ACHN (cell line): ENCODE measurements around the gene PIM3.

Experiments used
- DNase-seq: peaks from one replicate; pipeline ENCODE4 v3.0.0-alpha.2; 2015
- in situ Hi-C: cut with HindIII; loops from 2 replicates; pipeline ENCODE4 v1.10.0; 2017; ENCODE audit warnings: low sequenced_read_pairs, low pct_ligation_motif_present, low pct_unique_long_range_greater_than_20kb

Gene PIM3

DNA sequence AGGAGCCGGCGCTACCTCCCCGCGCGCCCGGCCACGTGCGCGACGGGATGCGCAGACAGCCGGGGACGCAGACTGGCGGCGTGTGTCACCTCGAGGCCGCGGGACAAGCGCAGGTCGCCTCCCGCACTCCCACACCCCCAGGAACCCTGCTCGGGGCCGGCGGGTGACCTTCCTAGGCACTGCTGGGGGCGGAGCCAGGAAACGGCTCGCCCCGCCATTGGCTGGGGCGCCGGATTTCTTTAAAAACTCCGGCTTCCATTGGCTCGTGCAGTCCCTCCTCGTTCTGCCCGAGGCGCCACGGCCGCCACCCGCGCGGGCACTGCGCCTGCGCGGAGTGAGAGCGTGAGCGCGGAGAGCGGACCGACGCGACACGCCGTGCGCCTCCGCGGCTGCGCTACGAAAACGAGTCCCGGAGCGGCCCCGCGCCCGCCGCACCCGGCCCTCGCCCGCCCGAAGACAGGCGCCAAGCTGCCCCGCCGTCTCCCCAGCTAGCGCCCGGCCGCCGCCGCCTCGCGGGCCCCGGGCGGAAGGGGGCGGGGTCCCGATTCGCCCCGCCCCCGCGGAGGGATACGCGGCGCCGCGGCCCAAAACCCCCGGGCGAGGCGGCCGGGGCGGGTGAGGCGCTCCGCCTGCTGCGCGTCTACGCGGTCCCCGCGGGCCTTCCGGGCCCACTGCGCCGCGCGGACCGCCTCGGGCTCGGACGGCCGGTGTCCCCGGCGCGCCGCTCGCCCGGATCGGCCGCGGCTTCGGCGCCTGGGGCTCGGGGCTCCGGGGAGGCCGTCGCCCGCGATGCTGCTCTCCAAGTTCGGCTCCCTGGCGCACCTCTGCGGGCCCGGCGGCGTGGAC is at the start of gene PIM3:
PIM3 (plus strand) TSS at position 614 of the 846 bp plus-strand sequence; CDS start at position 790, 176 bp downstream.
- in situ Hi-C loops = no loop called here
- peak; percentile 95 for DNase-seq

- in situ Hi-C loops = no loop called here
- DNase-seq = no peak
Observed at GRCh38 chr22:49911881-49912625, 48.5 kb upstream of the PIM3 start.

DNA sequence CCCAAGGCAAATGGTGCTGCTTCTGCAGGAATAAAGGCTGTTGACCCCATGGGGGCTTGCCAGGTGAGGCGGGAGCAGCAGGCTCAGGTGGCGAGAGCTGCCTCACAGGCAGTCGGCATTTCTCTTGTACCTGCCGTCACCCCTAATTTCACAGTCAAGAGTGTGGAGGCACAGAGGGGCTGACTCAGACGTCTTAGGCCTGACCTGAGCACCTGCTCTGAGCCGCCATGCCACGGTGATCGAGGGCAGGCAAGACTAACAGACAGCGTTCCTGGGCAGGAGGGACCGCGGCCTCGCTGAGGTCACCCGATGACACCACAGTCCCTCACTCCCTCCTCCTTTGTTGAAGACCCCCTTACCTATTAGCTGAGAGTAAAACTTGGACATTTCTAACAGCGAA is 47.5 kb upstream of the PIM3 start:
- in situ Hi-C loops = no loop called here
- DNase-seq = no peak

DNA sequence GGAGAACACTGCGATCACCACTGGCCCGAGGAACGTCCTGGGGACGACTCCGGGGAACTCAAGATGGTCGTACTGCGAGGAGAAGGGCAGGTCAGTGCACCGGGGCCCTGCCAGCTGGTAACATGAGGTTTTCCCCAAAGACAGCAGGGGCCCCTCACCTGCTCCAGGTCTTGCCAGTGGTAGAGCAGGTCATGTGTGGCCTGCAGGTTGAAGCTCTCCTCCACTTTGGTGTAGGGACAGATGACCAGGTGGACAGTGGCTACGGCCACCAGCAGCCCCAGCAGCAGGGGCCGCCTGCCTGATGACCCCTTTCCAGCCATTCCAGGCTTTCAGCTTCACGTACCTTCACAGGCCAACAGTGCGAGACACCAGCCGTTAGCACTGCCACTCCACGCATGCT is 47.1 kb upstream of the PIM3 start:
- in situ Hi-C loops = no loop called here
- no peak for DNase-seq

DNA sequence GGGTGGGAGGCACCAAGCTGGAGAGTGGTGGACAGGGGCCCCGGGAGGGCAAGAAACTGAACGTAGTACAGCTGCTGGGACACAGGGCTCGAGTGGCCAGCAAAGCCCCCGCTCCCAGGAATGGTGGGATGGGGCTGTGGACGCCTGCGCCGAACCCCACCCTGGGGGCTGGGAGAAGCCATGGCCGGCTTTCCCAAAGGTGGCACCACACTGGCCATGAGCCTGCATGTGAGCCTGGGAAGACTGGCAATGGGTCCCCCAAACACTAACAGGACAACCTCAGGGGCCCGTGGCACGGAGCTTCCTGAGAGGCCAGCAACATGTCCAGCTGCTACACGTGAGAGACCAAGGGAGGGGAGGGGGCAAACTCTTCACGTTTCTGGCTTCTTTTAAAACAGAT is 46.3 kb upstream of the PIM3 start:
- in situ Hi-C loops = no loop called here
- no peak for DNase-seq

- DNase-seq = no peak
- in situ Hi-C loops = no loop called here
Observed at GRCh38 chr22:49915610-49916009, 45.0 kb upstream of the PIM3 start.

- in situ Hi-C loops = no loop called here
- DNase-seq = no peak
Observed at GRCh38 chr22:49916831-49917230, 43.7 kb upstream of the PIM3 start.

GRCh38 chr22:49917974-49918910 is 42.3 kb upstream of the PIM3 start, which contains the start of the genes ALG12 and CRELD2:
Gene ALG12 (minus strand): TSS chr22:49918438. CDS start chr22:49913765, 4,673 bp downstream.
Gene CRELD2 (plus strand): TSS chr22:49918634. CDS start chr22:49918770, 136 bp downstream.
- DNase-seq = peak; percentile 91
- in situ Hi-C loops = no loop called here

DNA sequence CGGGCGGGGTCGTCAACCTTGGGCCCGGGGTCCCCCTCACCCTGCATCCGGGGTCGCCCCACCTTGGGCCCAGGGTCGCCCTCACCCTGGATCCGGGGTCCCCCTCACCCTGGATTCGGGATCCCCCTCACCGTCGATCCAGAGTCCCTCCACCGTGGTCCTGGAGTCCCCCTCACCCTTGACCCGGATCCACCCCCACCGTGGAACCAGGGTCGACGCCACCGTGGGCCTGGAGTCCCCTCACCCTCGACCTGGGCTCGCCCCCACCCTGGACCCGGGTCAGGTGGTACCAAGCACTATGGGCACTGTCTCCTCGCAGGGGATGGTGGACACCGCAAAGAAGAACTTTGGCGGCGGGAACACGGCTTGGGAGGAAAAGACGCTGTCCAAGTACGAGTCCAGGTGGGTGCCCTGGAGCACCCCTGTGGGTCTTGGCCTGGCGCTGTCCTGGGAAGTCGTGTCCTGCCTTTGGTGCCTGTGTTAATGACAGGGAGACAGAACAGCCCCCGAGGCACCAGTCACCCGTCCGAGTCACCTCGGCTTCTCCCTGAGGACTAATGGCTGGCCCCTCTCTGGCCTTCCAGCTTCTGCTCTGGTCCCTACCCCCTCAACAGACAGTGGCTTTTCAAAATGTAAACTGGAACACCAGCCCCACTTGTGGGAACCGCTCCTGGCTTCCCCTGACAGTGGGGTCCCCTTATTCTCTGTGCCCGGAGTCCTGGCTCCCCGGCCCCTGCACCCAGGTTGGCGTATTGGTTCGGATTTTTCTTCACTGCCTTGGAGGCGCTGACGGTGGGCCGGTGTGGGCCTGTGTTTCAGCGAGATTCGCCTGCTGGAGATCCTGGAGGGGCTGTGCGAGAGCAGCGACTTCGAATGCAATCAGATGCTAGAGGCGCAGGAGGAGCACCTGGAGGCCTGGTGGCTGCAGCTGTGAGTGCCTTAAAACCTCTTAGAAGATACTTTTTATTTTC is 41.4 kb upstream of the PIM3 start:
- no peak for DNase-seq

DNA sequence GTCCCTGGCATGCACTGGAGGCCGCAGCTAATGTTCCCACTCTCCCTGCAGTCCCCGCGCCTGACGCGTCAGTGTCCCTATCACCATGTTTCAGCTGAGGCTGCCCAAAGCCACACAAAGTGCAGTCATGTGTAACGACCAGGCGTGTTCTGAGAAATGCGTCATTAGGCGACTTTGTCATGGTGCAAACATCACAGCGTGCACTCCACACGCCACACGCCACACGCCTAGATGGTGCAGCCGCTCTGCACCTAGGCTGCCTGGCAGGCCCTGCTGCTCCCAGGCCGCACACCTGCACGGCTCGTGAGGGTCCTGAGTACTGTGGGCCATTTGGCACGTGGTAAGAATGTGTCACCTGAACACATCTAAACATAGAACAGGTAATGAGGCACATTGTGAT is 39.7 kb upstream of the PIM3 start:
- in situ Hi-C loops = no loop called here
- DNase-seq = no peak

More for the DNA sequence above, 41.4 kb upstream of the PIM3 start:
- in situ Hi-C loops = no loop called here

DNA sequence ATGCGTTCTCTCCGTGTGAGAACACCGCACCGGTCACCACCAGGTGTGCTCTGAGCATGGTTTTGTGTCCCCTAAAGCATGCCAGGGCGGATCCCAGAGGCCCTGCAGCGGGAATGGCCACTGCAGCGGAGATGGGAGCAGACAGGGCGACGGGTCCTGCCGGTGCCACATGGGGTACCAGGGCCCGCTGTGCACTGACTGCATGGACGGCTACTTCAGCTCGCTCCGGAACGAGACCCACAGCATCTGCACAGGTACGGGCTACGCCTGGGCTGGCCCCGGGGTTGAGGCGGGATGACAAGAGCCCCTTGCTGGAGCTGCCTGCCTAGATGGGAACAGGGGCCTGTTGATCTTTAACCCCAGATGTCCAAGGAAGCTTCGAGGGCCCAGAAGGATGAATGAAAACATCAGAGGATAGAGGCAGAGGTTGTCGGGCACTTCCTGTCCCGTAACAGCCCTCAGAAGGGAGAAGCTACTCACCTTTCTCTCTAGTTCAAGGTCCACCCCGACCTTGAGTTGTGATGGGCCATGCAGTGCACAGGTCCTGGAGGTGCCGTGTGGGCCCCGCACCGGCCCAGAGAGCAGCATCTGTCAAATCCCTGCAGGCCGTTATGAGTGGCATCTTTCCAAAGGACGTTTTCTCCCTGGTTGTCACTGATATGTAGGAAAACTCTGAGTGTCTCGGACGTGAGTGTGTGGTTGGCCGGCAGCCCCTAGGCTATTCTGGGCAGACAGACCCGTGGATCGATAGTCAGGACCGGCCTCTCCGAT is 38.9 kb upstream of the PIM3 start:
- DNase-seq = no peak
- in situ Hi-C loops = no loop called here

- in situ Hi-C loops = no loop called here
- no peak for DNase-seq
Observed at GRCh38 chr22:49922484-49922883, 38.1 kb upstream of the PIM3 start.

DNA sequence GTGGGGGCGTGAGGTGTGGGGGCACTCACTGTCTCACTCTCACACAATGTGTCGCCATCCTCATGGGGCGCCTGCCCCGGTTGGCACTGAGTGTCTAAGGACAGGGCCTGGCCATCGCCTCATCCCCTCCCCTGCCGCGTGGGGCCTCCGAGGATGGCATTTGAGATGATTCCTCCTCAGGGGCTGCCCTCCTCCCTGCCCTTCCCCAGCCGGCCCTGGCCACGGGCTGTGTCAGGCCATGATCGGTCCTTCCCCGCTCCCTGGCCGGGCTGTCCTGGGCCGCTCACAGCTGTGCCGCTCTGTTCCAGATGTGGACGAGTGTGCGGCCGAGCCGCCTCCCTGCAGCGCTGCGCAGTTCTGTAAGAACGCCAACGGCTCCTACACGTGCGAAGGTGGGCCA is 37.6 kb upstream of the PIM3 start:
- in situ Hi-C loops = no loop called here
- DNase-seq = no peak

DNA sequence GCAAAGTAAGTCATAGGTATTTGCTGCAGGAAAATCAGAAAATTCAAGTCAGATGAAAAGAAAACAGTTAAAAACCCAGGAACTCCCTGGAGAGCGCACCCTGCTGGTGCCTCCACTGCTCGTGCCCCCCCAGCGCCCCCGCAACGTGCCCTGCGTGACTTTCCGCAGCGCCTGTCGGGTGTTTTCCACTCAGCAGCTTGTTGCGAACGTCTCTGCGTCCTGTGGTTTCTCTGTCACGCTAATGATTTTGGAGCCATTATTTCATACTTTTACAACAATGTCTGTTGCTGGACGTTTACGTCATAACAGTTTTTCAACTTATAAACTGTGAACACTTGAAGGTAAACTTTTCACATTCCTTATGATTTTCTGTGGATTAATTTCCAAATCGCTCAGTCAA is 37.1 kb upstream of the PIM3 start:
- no peak for DNase-seq
- in situ Hi-C loops = no loop called here

- DNase-seq = no peak
- in situ Hi-C loops = no loop called here
Observed at GRCh38 chr22:49924113-49924833, 36.3 kb upstream of the PIM3 start.

- no peak for DNase-seq
- in situ Hi-C loops = no loop called here
Observed at GRCh38 chr22:49925525-49926128, 34.9 kb upstream of the PIM3 start.
